Esophagus (tissue), 2 donors: ENCODE data around the gene HPS6. TPM values are rescaled to one million over a fixed set of nuclear protein-coding genes. Genes with fewer than 3 reads are reported as not detected.

Source experiments
- H3K27ac ChIP-seq, 2 donors: one replicate each; pipeline ENCODE4 v1.5.1; 2013; ENCODE audit warnings: low read depth in 2 of 2, mild to moderate bottlenecking in 2 of 2, inconsistent platforms in 1 of 2, low read length in 1 of 2, moderate library complexity in 1 of 2
- H3K27me3 ChIP-seq, 2 donors: one replicate each; pipeline ENCODE4 v1.6.1; 2013; ENCODE audit warnings: low read length in 2 of 2, control low read depth in 1 of 2, mild to moderate bottlenecking in 1 of 2; ENCODE audit not compliant: insufficient read depth in 2 of 2, control insufficient read depth in 1 of 2
- H3K36me3 ChIP-seq, 2 donors: one replicate each; pipeline ENCODE4 v1.6.1; 2013; ENCODE audit warnings: low read length in 1 of 2; ENCODE audit not compliant: control insufficient read depth in 2 of 2, insufficient read depth in 2 of 2
- H3K4me1 ChIP-seq, 2 donors: one replicate each; pipeline ENCODE4 v1.6.1; 2013; ENCODE audit warnings: low read length in 1 of 2; ENCODE audit not compliant: control insufficient read depth in 2 of 2, insufficient read depth in 2 of 2
- H3K4me3 ChIP-seq, 2 donors: one replicate each; pipeline ENCODE4 v1.5.1; 2013; ENCODE audit warnings: low read length in 2 of 2, mild to moderate bottlenecking in 2 of 2, low read depth in 1 of 2, moderate library complexity in 1 of 2
- H3K9me3 ChIP-seq, 2 donors: one replicate each; pipeline ENCODE4 v1.6.1; 2013; ENCODE audit warnings: mild to moderate bottlenecking in 2 of 2, low read depth in 1 of 2, low read length in 1 of 2, moderate library complexity in 1 of 2; ENCODE audit not compliant: control insufficient read depth in 2 of 2, insufficient read depth in 1 of 2
- WGBS, 2 donors: extraction: QIAGEN DNeasy Blood & Tissue Kit; methylation state at CpG; one replicate each; pipeline ENCODE4 v1.1.7; 2013; 5-methylcytosine and 5-hydroxymethylcytosine counted together
- polyA plus RNA-seq, 2 donors: library from polyadenylated mRNA; stranded (reverse); fragments of 200-250 nt; gene quantifications; one replicate each; pipeline ENCODE4 v1.2.3, GENCODE V29; 2013
- donor health status: healthy with polysubstance abuse.
- donor health status: Bipolar disorder and iron deficiency.

HPS6 gene
- polyA plus RNA-seq, 2 donors: 9.4 to 12.5 TPM

GRCh38 chr10:102101152-102101551, 36.0 kb downstream of the HPS6 start:
- H3K9me3 ChIP-seq: no peaks in the 10 kb centered on the region
- no peaks in the 10 kb centered on the region for H3K27me3 ChIP-seq
- no peak overlapping the region for H3K4me3 ChIP-seq
- 83 to 90% methylated on average over 5 of the region's 5 CpGs for WGBS, 2 donors
- no peaks in the 10 kb centered on the region for H3K4me1 ChIP-seq
- no peak overlapping the region for H3K27ac ChIP-seq
- H3K36me3 ChIP-seq: no peaks in the 10 kb centered on the region

GRCh38 chr10:102102421-102102820, 37.3 kb downstream of the HPS6 start:
- H3K4me3 ChIP-seq: no peak overlapping the region
- peaks cover 0 to 7% of the 10 kb centered on the region in 2 donors for H3K36me3 ChIP-seq
- no peaks in the 10 kb centered on the region for H3K9me3 ChIP-seq
- WGBS, 2 donors: 67 to 76% methylated on average over 1 of the region's 1 CpG
- H3K27me3 ChIP-seq: no peaks in the 10 kb centered on the region
- no peak overlapping the region for H3K27ac ChIP-seq
- no peaks in the 10 kb centered on the region for H3K4me1 ChIP-seq

DNA sequence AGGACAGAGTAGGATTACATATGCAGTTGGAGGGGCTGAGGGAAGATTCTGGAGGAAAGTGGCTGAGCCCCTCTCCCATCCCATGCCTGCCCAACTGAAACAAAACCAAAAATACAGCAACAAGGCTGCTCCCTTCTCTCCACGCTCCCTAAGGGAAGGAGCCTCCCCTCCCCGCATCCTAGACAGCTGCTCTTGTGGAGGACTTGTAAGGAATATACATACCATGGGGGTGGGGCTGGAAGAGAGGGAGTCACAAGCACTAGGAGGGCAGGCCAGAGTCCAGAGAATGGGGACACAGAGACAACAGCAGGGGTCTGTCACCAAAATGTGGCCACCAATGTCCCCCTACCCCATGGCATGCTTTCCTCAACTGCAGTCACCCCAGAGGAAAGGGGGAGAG, 41.8 kb downstream of the HPS6 start:
- H3K9me3 ChIP-seq: no peaks in the 10 kb centered on the region
- 72 to 75% methylated on average over 2 of the region's 2 CpGs for WGBS, 2 donors
- H3K4me3 ChIP-seq: no peak overlapping the region
- no peak overlapping the region for H3K27ac ChIP-seq
- H3K27me3 ChIP-seq: no peaks in the 10 kb centered on the region
- H3K36me3 ChIP-seq: peaks cover 19 to 46% of the 10 kb centered on the region in 2 donors
- H3K4me1 ChIP-seq: no peaks in the 10 kb centered on the region

GRCh38 chr10:102109166-102110116, 44.3 kb downstream of the HPS6 start:
- H3K9me3 ChIP-seq: no peaks in the 10 kb centered on the region
- 89 to 91% methylated on average over 24 of the region's 24 CpGs for WGBS, 2 donors
- no peaks in the 10 kb centered on the region for H3K27me3 ChIP-seq
- H3K27ac ChIP-seq: no peak overlapping the region
- H3K36me3 ChIP-seq: peaks cover 19 to 46% of the 10 kb centered on the region in 2 donors
- peaks cover 0 to 9% of the 10 kb centered on the region in 2 donors for H3K4me1 ChIP-seq
- no peak overlapping the region for H3K4me3 ChIP-seq

DNA sequence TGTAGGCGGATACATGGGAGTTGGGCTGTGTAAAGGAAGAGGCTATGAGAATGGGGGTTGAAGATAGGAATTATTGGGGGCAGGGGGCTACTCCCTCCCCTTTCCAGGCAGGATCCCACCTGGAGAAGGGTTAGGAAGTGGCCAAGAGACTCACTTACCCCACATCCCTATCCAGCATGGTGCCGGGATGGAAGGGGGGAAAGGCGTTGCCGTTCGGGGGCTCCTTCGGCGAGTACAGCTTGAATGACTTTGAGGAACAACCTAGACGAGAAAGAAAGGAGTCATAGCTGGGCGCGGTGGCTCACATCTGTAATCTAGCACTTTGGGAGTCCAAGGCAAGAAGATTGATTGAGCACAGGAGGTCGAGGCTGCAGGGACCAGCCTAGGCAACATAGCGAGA, 46.1 kb downstream of the HPS6 start:
- Histone ChIP-seq H3K27me3 (no peaks in the 10 kb centered on the region), H3K9me3 (no peaks in the 10 kb centered on the region), H3K4me1 (peaks cover 3 to 9% of the 10 kb centered on the region in 2 donors), H3K27ac (no peak overlapping the region), H3K4me3 (no peak overlapping the region), H3K36me3 (peaks cover 19 to 46% of the 10 kb centered on the region in 2 donors)
- 88 to 94% methylated on average over 12 of the region's 12 CpGs for WGBS, 2 donors

GRCh38 chr10:102112210-102112817, 47.2 kb downstream of the HPS6 start:
- WGBS, 2 donors: 38 to 39% methylated on average over 3 of the region's 3 CpGs
- Histone ChIP-seq H3K4me1 (peaks cover 3 to 12% of the 10 kb centered on the region in 2 donors), H3K27me3 (no peaks in the 10 kb centered on the region), H3K36me3 (peaks cover 19 to 39% of the 10 kb centered on the region in 2 donors), H3K27ac (peak overlapping the region in 1 of 2 donors; percentile 17), H3K4me3 (peak overlapping the region in 1 of 2 donors; percentile 64), H3K9me3 (no peaks in the 10 kb centered on the region)

GRCh38 chr10:102113261-102113955, 48.3 kb downstream of the HPS6 start:
- H3K27ac ChIP-seq: peak overlapping the region; percentile 81 to 85
- peaks cover 9 to 21% of the 10 kb centered on the region in 2 donors for H3K4me1 ChIP-seq
- H3K36me3 ChIP-seq: peaks cover 19 to 30% of the 10 kb centered on the region in 2 donors
- WGBS, 2 donors: 24 to 35% methylated on average over 7 of the region's 7 CpGs
- H3K9me3 ChIP-seq: no peaks in the 10 kb centered on the region
- H3K27me3 ChIP-seq: no peaks in the 10 kb centered on the region
- peak overlapping the region; percentile 64 to 75 for H3K4me3 ChIP-seq

DNA sequence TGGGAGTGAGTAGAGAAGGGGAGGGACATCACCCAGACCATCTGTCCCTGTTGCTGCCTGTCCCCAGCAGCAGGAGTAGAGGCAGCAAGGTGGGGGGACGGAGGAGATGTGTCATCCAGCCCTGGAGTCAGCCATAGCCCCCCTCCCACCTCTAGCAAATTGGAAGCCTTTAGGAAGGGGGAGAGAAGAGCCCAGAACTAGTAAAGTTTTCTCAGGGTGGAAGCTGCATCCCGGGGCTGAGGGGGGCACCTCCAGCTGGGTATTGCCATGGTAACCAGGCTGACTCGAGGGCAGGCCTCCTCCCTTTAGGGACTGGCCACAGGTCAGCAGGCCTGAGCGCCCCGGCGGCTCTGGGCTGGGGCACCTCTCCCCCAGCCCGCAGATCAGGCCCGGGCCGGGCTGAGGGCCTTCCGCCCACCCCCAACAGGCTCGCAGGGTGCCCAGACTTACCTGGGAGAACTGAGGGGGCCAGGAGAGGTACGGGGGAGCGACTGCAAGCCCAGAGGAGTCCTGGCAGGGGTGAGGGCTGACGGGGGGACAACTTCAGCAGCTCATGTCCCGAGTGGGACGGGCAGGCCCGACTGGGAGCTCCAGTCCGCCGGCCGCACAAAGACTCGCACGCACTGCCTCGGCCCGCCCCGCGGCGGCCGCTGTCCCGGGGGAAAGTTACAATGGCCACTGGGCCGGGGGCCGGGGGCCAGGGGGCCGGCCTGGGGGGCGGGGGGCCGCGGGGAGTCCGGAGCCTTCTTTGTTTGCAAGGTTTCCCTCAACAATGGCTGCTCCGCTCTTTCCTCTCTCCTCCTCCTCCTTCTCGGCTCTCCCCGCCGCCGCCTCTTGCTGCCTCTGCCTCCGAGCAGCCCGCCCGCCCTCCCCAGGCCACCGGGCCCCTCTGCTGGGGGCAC, 49.1 kb downstream of the HPS6 start:
- Histone ChIP-seq H3K9me3 (no peaks in the 10 kb centered on the region), H3K27me3 (no peaks in the 10 kb centered on the region), H3K4me1 (peaks cover 9 to 27% of the 10 kb centered on the region in 2 donors), H3K27ac (peak overlapping the region; percentile 85 to 88), H3K36me3 (peaks cover 16 to 22% of the 10 kb centered on the region in 2 donors), H3K4me3 (peak overlapping the region; percentile 64 to 75)
- 1 to 2% methylated on average over 36 to 45 of the region's 45 CpGs for WGBS, 2 donors
